ENCODE measurements around the gene ZNF587B.
A peak's percentile ranks its signal among the peaks of the same experiment; 100 is the strongest.
"Not testable (repeated sequence)": the region's sequence is repeated elsewhere in the genome, so short reads cannot be mapped to it uniquely, and the experiment has no call there.

Gene ZNF587B

GRCh38 chr19:57830071-57830602 lies at the start of gene ZNF587B:
ZNF587B (plus strand) TSS chr19:57830299; CDS start chr19:57830529, 230 bp downstream.
- DNase-seq (ENCODE audit: low read depth in 2 of 2), result no peak

GRCh38 chr19:57786286-57786685 lies 43.8 kb upstream of the ZNF587B start:
- DNase-seq (ENCODE audit: low read depth in 2 of 2), result no peak

GRCh38 chr19:57786906-57787305 lies 43.2 kb upstream of the ZNF587B start:
- no peak for DNase-seq (ENCODE audit: low read depth in 2 of 2)

GRCh38 chr19:57788114-57788692 lies 41.9 kb upstream of the ZNF587B start:
- no peak for DNase-seq (ENCODE audit: low read depth in 2 of 2)

GRCh38 chr19:57789288-57789687 lies 40.8 kb upstream of the ZNF587B start:
- DNase-seq (ENCODE audit: low read depth in 2 of 2), result no peak

GRCh38 chr19:57796580-57796979 lies 33.5 kb upstream of the ZNF587B start:
- DNase-seq (ENCODE audit: low read depth in 2 of 2), result not testable (repeated sequence)

GRCh38 chr19:57800696-57801095 lies 29.4 kb upstream of the ZNF587B start:
- no peak for DNase-seq (ENCODE audit: low read depth in 2 of 2)

GRCh38 chr19:57802269-57802668 lies 27.8 kb upstream of the ZNF587B start:
- DNase-seq (ENCODE audit: low read depth in 2 of 2), result no peak

- DNase-seq (ENCODE audit: low read depth in 2 of 2), result no peak
Observed at GRCh38 chr19:57803265-57803593, 26.9 kb upstream of the ZNF587B start.

GRCh38 chr19:57803594-57804325 lies 26.3 kb upstream of the ZNF587B start:
- no peak for DNase-seq (ENCODE audit: low read depth in 2 of 2)

- no peak for DNase-seq (ENCODE audit: low read depth in 2 of 2)
Observed at GRCh38 chr19:57807541-57807940, 22.6 kb upstream of the ZNF587B start.

- not testable (repeated sequence) for DNase-seq (ENCODE audit: low read depth in 2 of 2)
Observed at GRCh38 chr19:57810410-57811295, 19.4 kb upstream of the ZNF587B start.

- no peak for DNase-seq (ENCODE audit: low read depth in 2 of 2)
Observed at GRCh38 chr19:57812226-57812625, 17.9 kb upstream of the ZNF587B start.

- DNase-seq (ENCODE audit: low read depth in 2 of 2), result not testable (repeated sequence)
Observed at GRCh38 chr19:57812975-57813820, 16.9 kb upstream of the ZNF587B start.

GRCh38 chr19:57813919-57814504 lies 16.1 kb upstream of the ZNF587B start:
- no peak for DNase-seq (ENCODE audit: low read depth in 2 of 2)

- peak; percentile 45 to 51 for DNase-seq (ENCODE audit: low read depth in 2 of 2)
Observed at GRCh38 chr19:57814505-57815246, 15.4 kb upstream of the ZNF587B start, which contains the start of gene ZNF552. ZNF552 (minus strand) TSS chr19:57814913; CDS start chr19:57814743, 170 bp downstream.

- DNase-seq (ENCODE audit: low read depth in 2 of 2), result no peak
Observed at GRCh38 chr19:57815247-57816075, 14.6 kb upstream of the ZNF587B start.

- no peak for DNase-seq (ENCODE audit: low read depth in 2 of 2)
Observed at GRCh38 chr19:57816652-57817051, 13.4 kb upstream of the ZNF587B start.

- no peak for DNase-seq (ENCODE audit: low read depth in 2 of 2)
Observed at GRCh38 chr19:57817976-57818375, 12.1 kb upstream of the ZNF587B start.

Data from stimulated activated CD8-positive, alpha-beta memory T cell treated with anti-CD3 and anti-CD28 coated beads, Interleukin-2, amount 100 ng/mL, for 1 hour (primary cell).